Muscle of leg (tissue), 11 donors: ENCODE measurements around the gene NCMAP. TPM values are rescaled to one million over a fixed set of nuclear protein-coding genes. Genes with fewer than 3 reads are reported as not detected.

ENCODE experiments used
- DNase-seq: peaks from one replicate; pipeline ENCODE4 v3.0.0; 2013
- H3K27ac ChIP-seq: one replicate; pipeline ENCODE4 v1.5.1; 2013; ENCODE audit warnings: mild to moderate bottlenecking, low read length, control low read depth
- H3K27me3 ChIP-seq: one replicate; pipeline ENCODE4 v1.6.1; 2013; ENCODE audit warnings: low read length; ENCODE audit not compliant: control insufficient read depth, insufficient read depth
- H3K36me3 ChIP-seq: one replicate; pipeline ENCODE4 v1.6.1; 2013; ENCODE audit warnings: low read length; ENCODE audit not compliant: control insufficient read depth, insufficient read depth
- H3K4me1 ChIP-seq: one replicate; pipeline ENCODE4 v1.6.1; 2013; ENCODE audit warnings: low read length; ENCODE audit not compliant: control insufficient read depth, insufficient read depth
- H3K4me3 ChIP-seq: one replicate; pipeline ENCODE4 v1.5.1; 2013; ENCODE audit warnings: low read length, control low read depth
- H3K9me3 ChIP-seq: replicated peaks from 2 replicates; pipeline ENCODE4 v1.6.1; 2013; ENCODE audit warnings: low read depth, low read length; ENCODE audit not compliant: control insufficient read depth
- WGBS: methylation state at CpG from one replicate; pipeline ENCODE4 v1.1.5; 2013; ENCODE audit warnings: missing lambda C conversion rate; ENCODE audit not compliant: insufficient coverage; 5-methylcytosine and 5-hydroxymethylcytosine counted together
- polyA plus RNA-seq, 8 donors: library from polyadenylated mRNA; unstranded; fragments of 120-200 nt; gene quantifications; one replicate each; pipeline versions ENCODE4 v1.2.1 to v1.2.3, GENCODE V29; 2013; ENCODE audit warnings: inconsistent platforms in 1 of 8, low replicate concordance in 1 of 8; ENCODE audit not compliant: insufficient read length in 8 of 8, insufficient read depth in 1 of 8
- total RNA-seq: library from RNA; stranded (reverse); fragments of 120-200 nt; gene quantifications from one replicate; pipeline ENCODE4 v1.2.4, GENCODE V29; 2013

The NCMAP gene
- total and polyA plus RNA-seq, 9 donors = 0.05 to 0.92 (median 0.08) TPM; not detected in 3

DNA sequence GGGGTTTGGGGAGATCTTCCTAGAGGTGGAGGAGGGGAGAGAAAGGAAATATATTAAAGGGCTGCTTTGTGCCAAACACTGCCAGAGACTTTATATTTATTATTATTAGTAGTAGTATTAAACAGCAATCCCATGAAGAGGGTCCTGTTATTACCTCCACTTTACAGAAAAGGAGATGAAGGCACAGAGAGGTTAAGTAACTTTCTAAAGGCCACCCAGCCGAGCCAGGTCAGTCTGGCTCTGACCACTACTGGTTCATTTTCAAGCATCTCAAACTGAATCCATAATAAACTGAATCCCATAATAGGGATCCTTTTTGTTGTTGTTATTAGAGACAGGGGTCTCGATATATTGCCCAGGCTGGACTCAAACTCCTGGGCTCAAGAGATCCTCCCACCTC lies 12.6 kb downstream of the NCMAP start:
- H3K4me3 ChIP-seq = no peak overlapping the region
- no peaks in the 10 kb centered on the region for H3K36me3 ChIP-seq
- no CpG with 5 or more reads among the region's 2 CpGs for WGBS

DNA sequence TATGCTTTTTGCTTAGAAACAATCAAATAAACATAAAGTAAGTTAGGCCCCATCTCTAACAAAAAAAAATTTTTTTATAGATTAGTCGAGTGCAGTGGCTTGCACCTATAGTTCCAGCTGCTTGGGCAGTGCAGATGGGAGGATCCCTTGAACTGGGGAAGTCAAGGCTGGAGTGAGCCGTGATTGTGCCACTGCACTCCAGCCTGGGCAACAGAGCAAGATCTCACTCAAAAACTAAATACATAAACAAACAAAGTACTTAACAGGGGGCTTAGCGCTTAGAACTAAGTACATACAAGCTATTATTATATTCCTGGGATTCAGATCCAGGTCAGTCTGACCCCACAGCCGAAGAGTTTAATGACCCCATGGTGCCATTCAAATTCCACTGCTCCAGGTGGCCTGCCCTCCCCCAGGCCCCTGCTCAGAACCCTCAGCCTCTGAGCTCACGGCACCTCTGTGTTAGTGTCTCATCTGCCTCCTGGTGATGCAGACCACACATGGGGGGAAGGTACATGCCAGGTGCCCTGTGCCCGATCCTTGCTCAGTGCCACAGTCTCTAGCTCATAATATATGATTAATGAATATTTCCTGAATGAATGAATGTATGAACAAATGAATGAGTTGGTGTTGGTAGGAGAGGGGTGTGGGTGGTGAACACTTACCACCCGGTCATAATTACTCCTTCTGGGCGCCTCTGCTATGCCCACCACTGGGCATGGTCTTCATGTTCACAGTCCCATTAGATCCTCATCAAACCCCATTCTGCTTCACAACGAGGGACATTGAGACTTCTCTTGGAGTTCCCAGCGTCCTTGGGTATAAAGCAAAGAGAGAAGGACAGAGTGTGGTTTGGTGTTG lies 14.6 kb downstream of the NCMAP start:
- no peak for DNase-seq
- H3K4me3 ChIP-seq = no peak overlapping the region
- no peak overlapping the region for H3K27ac ChIP-seq
- no peaks in the 10 kb centered on the region for H3K4me1 ChIP-seq
- no peaks in the 10 kb centered on the region for H3K27me3 ChIP-seq
- no peaks in the 10 kb centered on the region for H3K9me3 ChIP-seq
- no peaks in the 10 kb centered on the region for H3K36me3 ChIP-seq
- WGBS = 63% methylated on average over 3 of the region's 10 CpGs

More for the DNA sequence above, 12.6 kb downstream of the NCMAP start:
- no peak for DNase-seq
- Histone ChIP-seq H3K27me3 (no peaks in the 10 kb centered on the region), H3K4me1 (no peaks in the 10 kb centered on the region), H3K27ac (no peak overlapping the region), H3K9me3 (no peaks in the 10 kb centered on the region)

DNA sequence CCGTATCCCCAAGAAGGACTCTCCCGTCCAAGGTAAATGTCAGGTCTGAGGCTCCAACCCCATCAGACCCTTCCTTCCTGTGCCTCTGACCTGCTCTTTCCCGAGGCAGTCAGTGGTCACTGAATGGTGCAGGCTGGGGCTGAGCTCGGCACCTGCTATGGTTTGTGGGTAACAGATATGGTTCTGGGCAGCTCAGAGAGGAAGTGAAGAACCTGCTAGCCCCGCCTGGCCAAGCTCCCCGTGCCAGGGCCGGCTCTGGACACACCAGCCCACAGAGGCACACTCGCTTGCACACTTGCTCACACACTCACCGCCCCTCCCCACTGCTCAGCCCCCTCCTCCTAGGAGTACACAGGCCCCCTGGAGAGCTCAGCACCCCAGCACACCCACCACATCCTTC lies 16.4 kb downstream of the NCMAP start:
- H3K9me3 ChIP-seq = no peaks in the 10 kb centered on the region
- no peaks in the 10 kb centered on the region for H3K36me3 ChIP-seq
- H3K4me3 ChIP-seq = no peak overlapping the region
- DNase-seq = no peak
- no peaks in the 10 kb centered on the region for H3K4me1 ChIP-seq
- WGBS = 79% methylated on average over 7 of the region's 9 CpGs
- H3K27me3 ChIP-seq = no peaks in the 10 kb centered on the region
- H3K27ac ChIP-seq = no peak overlapping the region

DNA sequence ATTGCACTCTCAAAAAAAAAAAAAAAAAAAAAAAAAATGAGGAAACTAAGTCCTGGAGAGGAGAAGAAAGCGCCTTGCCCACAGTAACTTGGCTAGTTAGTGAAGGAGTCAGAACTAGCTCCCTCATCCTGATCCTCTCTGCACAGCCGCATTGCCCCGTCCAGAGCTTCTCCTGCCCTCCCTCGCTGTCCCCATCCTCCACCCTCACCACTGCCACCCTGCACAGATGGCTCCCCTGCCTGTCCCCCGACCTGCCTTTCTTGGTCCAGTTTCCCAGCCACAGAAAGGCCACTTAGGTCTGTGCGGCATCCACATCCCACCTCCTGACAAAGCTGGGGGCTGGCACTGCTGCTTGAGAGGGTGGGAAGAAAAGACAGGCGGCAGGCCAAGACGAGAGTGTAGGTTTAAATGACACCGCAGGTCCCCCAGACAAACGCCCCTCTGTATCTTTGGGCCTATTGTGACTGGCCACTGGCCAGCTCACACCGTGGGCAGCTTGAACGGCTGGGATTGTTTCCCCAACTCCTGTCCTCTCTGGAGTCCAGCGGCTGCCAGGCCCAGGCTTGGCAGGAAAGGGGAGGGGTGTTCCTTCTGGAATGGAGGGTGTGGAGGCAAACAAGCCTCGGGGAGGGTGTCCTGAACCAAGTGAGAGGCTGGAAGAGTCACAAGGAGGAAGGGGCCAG lies 20.2 kb downstream of the NCMAP start:
- Histone ChIP-seq H3K36me3 (no peaks in the 10 kb centered on the region), H3K9me3 (no peaks in the 10 kb centered on the region), H3K4me3 (no peak overlapping the region), H3K27me3 (no peaks in the 10 kb centered on the region), H3K27ac (no peak overlapping the region), H3K4me1 (no peaks in the 10 kb centered on the region)
- no peak for DNase-seq
- 37% methylated on average over 9 of the region's 14 CpGs for WGBS

DNA sequence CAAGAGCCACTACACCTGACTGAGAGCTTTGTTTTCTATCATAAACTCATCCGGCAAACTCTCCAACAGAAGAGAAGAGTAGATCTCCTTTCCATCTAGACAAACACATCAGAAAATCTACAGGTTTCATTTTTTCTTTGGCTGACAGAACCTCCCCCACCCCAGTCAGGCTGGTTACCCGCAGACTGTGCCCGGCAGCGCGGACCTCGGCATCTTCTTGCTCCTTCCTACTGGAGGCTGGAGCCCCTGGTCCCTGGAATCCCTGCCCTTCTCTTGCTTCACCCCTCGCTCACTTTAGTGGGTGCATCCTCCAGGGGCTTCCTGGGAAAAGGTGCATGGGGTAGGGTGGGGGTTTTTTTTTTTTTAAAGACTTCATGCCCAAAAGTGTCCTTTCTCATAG lies 23.0 kb downstream of the NCMAP start:
- no peak for DNase-seq
- 86% methylated on average over 2 of the region's 7 CpGs for WGBS

DNA sequence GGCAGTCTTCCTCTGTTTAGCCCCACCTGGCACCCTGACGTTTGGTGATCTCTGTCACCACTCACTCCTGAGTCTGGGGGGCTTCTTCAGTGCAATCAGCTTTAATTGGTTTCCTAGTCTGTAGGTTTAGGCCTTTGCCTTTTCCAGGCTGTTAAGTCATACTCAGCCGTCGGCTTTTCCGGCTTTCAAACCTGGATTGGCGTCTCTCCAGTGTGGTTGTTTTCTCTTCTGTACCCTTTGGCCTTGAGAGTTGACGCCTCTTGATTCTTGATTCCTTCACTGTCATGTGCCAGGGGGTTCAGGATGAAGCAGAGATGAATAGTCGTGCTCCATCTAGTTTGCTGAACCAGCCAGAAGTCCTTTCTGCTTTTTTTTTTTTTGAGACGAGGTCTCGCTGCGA lies 24.9 kb downstream of the NCMAP start:
- peaks cover 3% of the 10 kb centered on the region for H3K27me3 ChIP-seq
- H3K4me3 ChIP-seq = no peak overlapping the region
- DNase-seq = no peak
- no peaks in the 10 kb centered on the region for H3K36me3 ChIP-seq
- no peaks in the 10 kb centered on the region for H3K4me1 ChIP-seq
- H3K27ac ChIP-seq = no peak overlapping the region
- WGBS = 75% methylated on average over 6 of the region's 10 CpGs
- no peaks in the 10 kb centered on the region for H3K9me3 ChIP-seq

More for the DNA sequence above, 23.0 kb downstream of the NCMAP start:
- Histone ChIP-seq H3K4me3 (no peak overlapping the region), H3K4me1 (no peaks in the 10 kb centered on the region), H3K27ac (no peak overlapping the region), H3K9me3 (no peaks in the 10 kb centered on the region), H3K36me3 (no peaks in the 10 kb centered on the region), H3K27me3 (no peaks in the 10 kb centered on the region)

DNA sequence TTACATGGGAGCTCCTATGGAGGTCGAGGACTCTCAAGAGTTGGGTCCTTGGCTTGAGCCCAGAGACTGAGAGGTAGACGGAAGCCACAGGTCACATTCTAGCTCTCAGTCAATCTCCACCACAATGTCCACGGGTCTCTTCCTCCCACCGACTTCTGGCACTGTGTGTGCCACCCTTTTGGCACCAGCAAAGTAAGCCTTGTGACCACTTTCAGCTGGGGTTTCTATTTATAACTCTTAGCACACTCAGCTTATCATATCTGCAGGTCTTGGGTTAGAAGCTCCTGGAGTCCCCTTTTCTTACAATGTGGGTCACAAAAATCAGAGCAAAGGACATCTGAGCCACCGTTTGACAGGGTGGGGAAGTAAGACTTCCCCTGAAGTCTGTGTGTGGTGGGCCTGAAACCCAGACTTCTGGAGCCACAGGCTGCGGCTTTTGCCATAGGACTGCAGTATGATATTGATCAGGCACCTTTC lies 28.3 kb downstream of the NCMAP start:
- Histone ChIP-seq H3K36me3 (no peaks in the 10 kb centered on the region), H3K27me3 (peaks cover 8% of the 10 kb centered on the region), H3K4me3 (no peak overlapping the region), H3K4me1 (no peaks in the 10 kb centered on the region), H3K27ac (no peak overlapping the region), H3K9me3 (no peaks in the 10 kb centered on the region)
- DNase-seq = no peak
- WGBS = 53% methylated on average over 4 of the region's 6 CpGs

DNA sequence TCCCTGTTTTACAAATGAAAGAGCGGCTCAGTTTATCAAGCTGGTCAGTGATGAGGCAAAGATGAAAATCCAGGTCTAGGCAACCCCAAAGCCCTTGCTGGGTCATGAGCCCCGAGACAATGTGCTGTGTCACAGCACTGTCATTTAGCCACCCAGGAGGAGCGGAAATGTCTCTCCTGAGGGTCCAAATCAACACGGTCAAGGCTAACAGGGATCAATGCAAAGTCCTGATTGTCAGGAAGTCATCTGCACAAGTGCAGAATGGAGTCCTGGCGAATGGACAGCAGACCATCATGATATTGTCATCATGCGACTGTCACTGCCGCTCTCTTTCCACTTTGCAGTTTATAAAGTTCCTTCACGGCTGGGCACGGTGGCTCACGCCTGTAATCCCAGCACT lies 30.2 kb downstream of the NCMAP start:
- Histone ChIP-seq H3K36me3 (no peaks in the 10 kb centered on the region), H3K4me3 (no peak overlapping the region), H3K4me1 (no peaks in the 10 kb centered on the region), H3K9me3 (no peaks in the 10 kb centered on the region), H3K27me3 (peaks cover 8% of the 10 kb centered on the region), H3K27ac (no peak overlapping the region)
- no peak for DNase-seq
- 82% methylated on average over 10 of the region's 10 CpGs for WGBS

DNA sequence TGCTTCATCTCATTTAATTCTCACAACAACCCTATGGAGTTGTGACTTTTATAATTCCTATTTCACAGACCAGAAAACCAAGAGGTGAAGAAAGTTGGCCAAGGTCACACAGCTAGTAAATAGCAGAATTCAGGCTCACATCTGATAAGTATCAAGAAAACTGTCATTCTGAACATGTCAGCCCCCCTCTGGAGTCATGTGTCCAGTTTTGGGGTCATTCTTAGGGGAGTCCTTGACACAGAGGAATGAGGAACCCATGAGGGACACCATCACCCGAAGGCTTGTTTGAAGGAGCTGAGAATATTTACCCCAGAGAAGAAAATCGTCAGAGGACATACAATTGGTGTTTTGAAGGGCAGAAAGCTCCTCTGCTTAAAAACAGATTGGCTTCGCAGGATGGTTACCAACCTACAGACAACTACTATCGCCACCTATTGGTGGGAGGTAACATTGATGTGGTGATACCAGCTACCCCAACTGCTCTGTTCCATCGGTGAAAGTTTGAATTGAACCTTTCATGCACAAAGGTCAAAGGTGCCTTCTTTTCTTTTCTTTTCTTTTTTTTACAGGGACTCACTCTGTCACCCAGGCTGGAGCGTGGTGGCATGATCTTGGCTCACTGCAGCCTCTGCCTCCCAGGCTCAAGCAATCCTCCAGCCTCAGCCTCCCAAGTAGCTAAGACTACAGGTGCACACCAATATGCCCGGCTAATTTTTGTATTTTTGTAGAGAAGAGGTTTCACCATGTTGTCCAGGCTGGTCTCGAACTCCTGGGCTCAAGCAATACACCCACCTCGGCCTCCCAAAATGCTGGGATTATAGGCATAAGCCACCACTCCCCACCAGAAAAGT lies 31.3 kb downstream of the NCMAP start:
- H3K27ac ChIP-seq = no peak overlapping the region
- peaks cover 8% of the 10 kb centered on the region for H3K27me3 ChIP-seq
- peak; percentile 30 for DNase-seq
- H3K9me3 ChIP-seq = no peaks in the 10 kb centered on the region
- H3K4me3 ChIP-seq = no peak overlapping the region
- no peaks in the 10 kb centered on the region for H3K36me3 ChIP-seq
- WGBS = 17% methylated on average over 1 of the region's 9 CpGs
- H3K4me1 ChIP-seq = no peaks in the 10 kb centered on the region

DNA sequence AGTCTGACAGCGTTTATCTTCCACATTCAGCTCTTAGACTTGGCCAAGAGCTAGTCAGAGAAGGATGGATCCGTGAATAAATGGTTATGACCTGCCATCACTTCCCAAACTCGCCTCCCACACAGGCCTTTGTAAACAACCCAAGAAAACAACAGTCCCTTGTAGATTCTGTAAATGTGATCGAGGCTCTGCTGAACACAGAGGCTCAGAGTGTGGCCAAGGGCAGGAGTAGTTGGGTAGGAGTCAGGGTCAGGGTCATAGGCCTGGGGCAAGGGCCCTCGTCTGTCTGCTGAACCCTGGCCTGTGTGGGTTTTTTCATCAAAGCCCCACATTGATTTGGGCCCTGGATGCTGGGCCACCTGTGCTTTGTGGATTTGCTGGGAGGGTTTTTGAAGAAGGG lies 32.7 kb downstream of the NCMAP start:
- no peaks in the 10 kb centered on the region for H3K36me3 ChIP-seq
- no peaks in the 10 kb centered on the region for H3K4me1 ChIP-seq
- H3K4me3 ChIP-seq = no peak overlapping the region
- no peak for DNase-seq
- WGBS = 44% methylated on average over 2 of the region's 5 CpGs
- peaks cover 8% of the 10 kb centered on the region for H3K27me3 ChIP-seq
- H3K9me3 ChIP-seq = no peaks in the 10 kb centered on the region
- no peak overlapping the region for H3K27ac ChIP-seq
